ENCODE measurements around the gene CCDC12. TPM values are rescaled to one million over a fixed set of nuclear protein-coding genes. Genes with fewer than 3 reads are reported as not detected.

Gene CCDC12
- total RNA-seq, 4 donors from 2014 or later, result 20.4 to 49.7 (median 30.8) TPM

- no peak for TF ChIP-seq CTCF (IDR thresholded peaks at IDR 0.05; ENCODE audit: low read depth)
These were observed 33.0 kb downstream of the CCDC12 start for GRCh38 chr3:46943237-46944187.

DNA sequence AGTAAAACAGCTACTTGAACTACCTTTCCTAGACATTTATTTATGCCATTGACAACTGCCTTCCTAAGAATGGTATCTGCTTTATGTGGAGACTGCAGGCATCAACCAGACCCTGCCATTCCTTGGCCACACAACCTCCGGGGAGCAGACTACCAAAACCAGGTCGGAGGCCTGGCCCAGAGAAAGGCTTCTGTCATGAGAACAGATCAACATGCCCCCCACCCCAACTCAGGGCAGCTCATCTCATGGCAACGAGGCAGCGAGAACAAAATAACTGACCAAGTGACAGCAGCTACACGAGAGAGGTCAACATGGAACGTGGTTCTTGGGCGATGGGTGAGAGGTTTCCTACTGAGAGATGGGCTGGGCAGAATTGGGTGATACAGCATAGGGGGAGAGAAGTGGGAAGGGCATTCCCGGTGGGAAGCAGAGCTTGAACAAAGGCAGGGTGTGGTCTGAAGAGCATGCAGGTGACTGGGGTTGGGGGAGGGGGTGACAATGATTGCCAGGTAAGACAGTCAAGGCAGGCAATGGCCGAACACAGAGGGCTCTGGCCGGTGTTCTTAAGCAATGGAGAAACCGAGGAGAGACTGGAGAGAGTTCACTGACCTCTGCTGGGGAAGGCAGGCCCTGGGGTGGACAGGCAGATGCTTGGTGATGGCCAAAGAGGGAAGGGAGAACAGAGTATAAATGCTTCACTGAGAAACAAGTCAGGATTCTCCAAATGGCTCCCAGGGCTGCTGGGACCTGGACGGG lies 33.9 kb downstream of the CCDC12 start:
- TF ChIP-seq CTCF (IDR thresholded peaks at IDR 0.05; ENCODE audit: low read depth), result no peak

- no peak for TF ChIP-seq CTCF (IDR thresholded peaks at IDR 0.05; ENCODE audit: low read depth)
These were observed 34.5 kb downstream of the CCDC12 start for GRCh38 chr3:46942076-46942475.

GRCh38 chr3:46939578-46940445 lies 36.7 kb downstream of the CCDC12 start:
- TF ChIP-seq CTCF (IDR thresholded peaks at IDR 0.05; ENCODE audit: low read depth), result no peak

GRCh38 chr3:46938118-46938517 lies 38.4 kb downstream of the CCDC12 start:
- TF ChIP-seq CTCF (IDR thresholded peaks at IDR 0.05; ENCODE audit: low read depth), result no peak

GRCh38 chr3:46936733-46937250 lies 39.8 kb downstream of the CCDC12 start:
- no peak for TF ChIP-seq CTCF (IDR thresholded peaks at IDR 0.05; ENCODE audit: low read depth)

Data from subcutaneous adipose tissue (tissue), 4 donors.